GM21367 (cell line): Measurements from ENCODE around the gene PRTFDC1.
A peak's percentile ranks its signal among the peaks of the same experiment; 100 is the strongest.

Experiments used
- ATAC-seq: cut with Tn5 transposase; IDR thresholded peaks from one replicate; pipeline ENCODE4 v1.9.1; 2021; ENCODE audit not compliant: unreplicated experiment

PRTFDC1 gene

GRCh38 chr10:24908793-24909423, 43.5 kb downstream of the PRTFDC1 start:
- ATAC-seq, result no peak

GRCh38 chr10:24907956-24908355, 44.5 kb downstream of the PRTFDC1 start:
- no peak for ATAC-seq

- ATAC-seq, result no peak
Measured at GRCh38 chr10:24906372-24906771, 46.0 kb downstream of the PRTFDC1 start.

GRCh38 chr10:24904824-24905223, 47.6 kb downstream of the PRTFDC1 start:
- no peak for ATAC-seq

- no peak for ATAC-seq
Measured at GRCh38 chr10:24902400-24902728, 50.0 kb downstream of the PRTFDC1 start.

GRCh38 chr10:24901686-24902399, 50.6 kb downstream of the PRTFDC1 start:
- no peak for ATAC-seq

GRCh38 chr10:24900888-24901685, 51.3 kb downstream of the PRTFDC1 start:
- ATAC-seq, result peak; percentile 72

- no peak for ATAC-seq
Measured at GRCh38 chr10:24899571-24899970, 52.8 kb downstream of the PRTFDC1 start.

- ATAC-seq, result no peak
Measured at GRCh38 chr10:24898501-24898900, 53.9 kb downstream of the PRTFDC1 start.

- ATAC-seq, result no peak
Measured at GRCh38 chr10:24897326-24897926, 55.0 kb downstream of the PRTFDC1 start.

GRCh38 chr10:24894728-24895127, 57.7 kb downstream of the PRTFDC1 start:
- no peak for ATAC-seq

- ATAC-seq, result no peak
Measured at GRCh38 chr10:24894309-24894708, 58.1 kb downstream of the PRTFDC1 start.

- ATAC-seq, result no peak
Measured at GRCh38 chr10:24893127-24893526, 59.3 kb downstream of the PRTFDC1 start.

GRCh38 chr10:24891823-24892222, 60.6 kb downstream of the PRTFDC1 start:
- no peak for ATAC-seq

GRCh38 chr10:24889639-24890038, 62.8 kb downstream of the PRTFDC1 start:
- no peak for ATAC-seq

- peak; percentile 11 for ATAC-seq
Measured at GRCh38 chr10:24887855-24888231, 64.6 kb downstream of the PRTFDC1 start.

- no peak for ATAC-seq
Measured at GRCh38 chr10:24886290-24886680, 66.1 kb downstream of the PRTFDC1 start.

GRCh38 chr10:24885551-24886289, 66.7 kb downstream of the PRTFDC1 start:
- no peak for ATAC-seq

GRCh38 chr10:24884793-24885192, 67.6 kb downstream of the PRTFDC1 start:
- no peak for ATAC-seq

- ATAC-seq, result no peak
Measured at GRCh38 chr10:24884316-24884715, 68.1 kb downstream of the PRTFDC1 start.

- ATAC-seq, result no peak
Measured at GRCh38 chr10:24883176-24883575, 69.2 kb downstream of the PRTFDC1 start.
